Peyer's patch (tissue), 4 donors: Measurements from ENCODE around the gene CACTIN. TPM values are rescaled to one million over a fixed set of nuclear protein-coding genes. Genes with fewer than 3 reads are reported as not detected.

Experiments used
- DNase-seq, 3 donors: peaks; one replicate each; pipeline ENCODE4 v3.0.0-alpha.2; 2017 to 2019
- H3K27ac ChIP-seq, 4 donors: fragments of 200-600 bp; sonication (generic); one replicate each; pipeline ENCODE4 v1.5.1; 2016 to 2019
- H3K27me3 ChIP-seq, 2 donors: fragments of 200-600 bp; sonication (generic); one replicate each; pipeline ENCODE4 v1.5.1; 2019
- H3K36me3 ChIP-seq, 3 donors: fragments of 200-600 bp; sonication (generic); one replicate each; pipeline ENCODE4 v1.5.1; 2016 to 2019
- H3K4me1 ChIP-seq, 4 donors: fragments of 200-600 bp; sonication (generic); one replicate each; pipeline ENCODE4 v1.5.1; 2016 to 2019
- H3K4me3 ChIP-seq, 4 donors: fragments of 200-600 bp; sonication (generic); 1 replicate in 3 of 4; 2 replicates in 1 of 4; pipeline ENCODE4 v1.5.1; 2016 to 2019; ENCODE audit warnings: mild to moderate bottlenecking in 1 of 4
- H3K9me3 ChIP-seq, 4 donors: fragments of 200-600 bp; sonication (generic); one replicate each; pipeline ENCODE4 v1.5.1; 2016 to 2019; ENCODE audit warnings: mild to moderate bottlenecking in 1 of 4
- POLR2A ChIP-seq, 2 donors: fragments of 450-650 bp; IDR thresholded peaks; one replicate each; pipeline ENCODE4 v1.5.1; 2017; ENCODE audit warnings: antibody characterized with exemption in 2 of 2, mild to moderate bottlenecking in 2 of 2, moderate library complexity in 2 of 2
- total RNA-seq, 4 donors: library from RNA; depleted of rRNA; stranded (reverse); fragments of >200 nt; gene quantifications; one replicate each; pipeline ENCODE4 v1.1.0, GENCODE V29; 2016
- TF ChIP-seq, protein P1 (sequence below), 6 experiments: fragments of 450-650 bp in 4 of 6; fragments of 200-600 bp in 2 of 6; sonication (generic) in 1 of 6; IDR thresholded peaks; one replicate each; pipeline ENCODE4 v1.5.1; 2017 to 2019; ENCODE audit warnings: antibody characterized with exemption in 6 of 6, mild to moderate bottlenecking in 3 of 6, moderate library complexity in 1 of 6

Gene CACTIN
- total RNA-seq, 4 donors from 2014 or later, result 21.2 to 60.2 (median 33.3) TPM

- Histone ChIP-seq H3K4me3 (no peak overlapping the region), H3K36me3 (peaks cover 0 to 66% (median 0%) of the 10 kb centered on the region in 3 donors), H3K27me3 (no peaks in the 10 kb centered on the region), H3K9me3 (no peaks in the 10 kb centered on the region), H3K27ac (no peak overlapping the region), H3K4me1 (no peaks in the 10 kb centered on the region)
- no peak for DNase-seq
- TF ChIP-seq, protein P1, sequence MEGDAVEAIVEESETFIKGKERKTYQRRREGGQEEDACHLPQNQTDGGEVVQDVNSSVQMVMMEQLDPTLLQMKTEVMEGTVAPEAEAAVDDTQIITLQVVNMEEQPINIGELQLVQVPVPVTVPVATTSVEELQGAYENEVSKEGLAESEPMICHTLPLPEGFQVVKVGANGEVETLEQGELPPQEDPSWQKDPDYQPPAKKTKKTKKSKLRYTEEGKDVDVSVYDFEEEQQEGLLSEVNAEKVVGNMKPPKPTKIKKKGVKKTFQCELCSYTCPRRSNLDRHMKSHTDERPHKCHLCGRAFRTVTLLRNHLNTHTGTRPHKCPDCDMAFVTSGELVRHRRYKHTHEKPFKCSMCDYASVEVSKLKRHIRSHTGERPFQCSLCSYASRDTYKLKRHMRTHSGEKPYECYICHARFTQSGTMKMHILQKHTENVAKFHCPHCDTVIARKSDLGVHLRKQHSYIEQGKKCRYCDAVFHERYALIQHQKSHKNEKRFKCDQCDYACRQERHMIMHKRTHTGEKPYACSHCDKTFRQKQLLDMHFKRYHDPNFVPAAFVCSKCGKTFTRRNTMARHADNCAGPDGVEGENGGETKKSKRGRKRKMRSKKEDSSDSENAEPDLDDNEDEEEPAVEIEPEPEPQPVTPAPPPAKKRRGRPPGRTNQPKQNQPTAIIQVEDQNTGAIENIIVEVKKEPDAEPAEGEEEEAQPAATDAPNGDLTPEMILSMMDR (IDR thresholded peaks at IDR 0.05), result no peak
- no peak for TF ChIP-seq POLR2A (IDR thresholded peaks at IDR 0.05)
Observed at GRCh38 chr19:3644351-3645066, 17.9 kb upstream of the CACTIN start.

DNA sequence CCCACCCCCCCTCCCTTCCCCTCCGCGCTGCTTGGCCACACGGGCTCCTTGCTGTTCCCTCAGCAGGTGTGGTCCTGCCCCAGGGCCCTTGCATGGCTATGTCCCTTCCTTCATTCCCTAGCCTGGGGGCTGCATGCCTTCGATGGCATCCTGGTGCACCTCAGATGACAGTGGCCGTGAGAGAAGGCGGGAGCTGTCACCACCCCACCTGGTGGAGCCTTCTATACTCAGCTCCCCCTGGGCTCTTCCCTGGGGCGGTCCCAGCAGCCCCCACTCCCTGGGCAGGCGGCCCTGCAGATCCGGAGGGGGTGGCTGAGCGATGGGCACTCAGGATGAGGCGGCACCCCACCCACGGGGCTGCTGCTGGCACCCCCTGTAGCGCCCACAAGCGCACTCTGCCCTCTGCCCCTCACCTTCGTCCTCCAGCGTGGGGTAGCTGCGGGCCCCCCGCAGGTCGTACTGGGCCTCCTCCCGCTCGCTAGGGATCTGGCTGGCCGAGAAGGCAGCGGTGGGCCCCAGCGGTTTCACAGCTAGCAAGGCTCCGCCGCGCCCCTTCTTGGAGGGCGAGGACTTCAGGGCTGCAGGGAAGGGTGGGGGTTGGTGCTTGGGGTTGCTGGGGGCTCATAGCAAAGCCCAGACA is 17.2 kb upstream of the CACTIN start:
- DNase-seq, result no peak
- TF ChIP-seq, protein P1 (IDR thresholded peaks at IDR 0.05), result no peak
- no peak for TF ChIP-seq POLR2A (IDR thresholded peaks at IDR 0.05)
- Histone ChIP-seq H3K36me3 (peaks cover 0 to 73% (median 0%) of the 10 kb centered on the region in 3 donors), H3K9me3 (no peaks in the 10 kb centered on the region), H3K4me3 (no peak overlapping the region), H3K27ac (no peak overlapping the region), H3K27me3 (no peaks in the 10 kb centered on the region), H3K4me1 (no peaks in the 10 kb centered on the region)

DNA sequence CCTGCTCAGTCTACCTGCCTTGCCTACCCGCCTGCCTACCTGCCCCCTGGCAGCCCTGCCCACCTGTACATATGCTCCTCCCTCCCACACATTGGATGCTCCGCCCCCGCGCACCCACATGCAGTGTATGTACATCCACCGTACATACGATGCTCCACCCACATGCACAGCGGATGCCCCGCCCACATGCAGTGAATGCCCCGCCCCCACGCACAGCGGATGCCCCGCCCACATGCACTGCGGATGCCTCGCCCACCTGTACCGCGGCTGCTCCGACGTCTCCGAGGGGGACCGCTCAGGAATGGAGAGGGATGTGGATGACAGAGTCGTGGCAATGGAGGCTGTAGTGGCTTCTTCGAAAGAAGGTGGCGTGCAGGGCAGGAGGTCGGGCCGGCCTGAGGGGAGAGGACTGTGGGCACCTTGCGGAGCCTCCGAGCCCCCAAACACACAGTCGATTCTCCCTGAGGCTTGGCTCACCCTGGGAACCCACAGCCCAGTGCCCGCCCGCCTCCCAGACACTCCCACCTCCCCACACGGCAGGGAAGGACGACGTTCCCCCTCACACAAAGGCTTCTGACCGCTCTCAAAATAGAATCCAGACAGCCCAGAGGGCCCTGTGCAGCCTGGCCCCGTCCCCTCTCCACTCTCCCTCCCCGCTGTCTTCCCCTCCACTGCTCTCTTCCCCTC is 16.5 kb upstream of the CACTIN start:
- no peak for TF ChIP-seq POLR2A (IDR thresholded peaks at IDR 0.05)
- H3K27me3 ChIP-seq, result no peaks in the 10 kb centered on the region

GRCh38 chr19:3642296-3642695 is 15.7 kb upstream of the CACTIN start:
- DNase-seq, result no peak
- H3K4me1 ChIP-seq, result no peaks in the 10 kb centered on the region
- no peak for TF ChIP-seq POLR2A (IDR thresholded peaks at IDR 0.05)
- peaks cover 0 to 79% (median 0%) of the 10 kb centered on the region in 3 donors for H3K36me3 ChIP-seq
- H3K27me3 ChIP-seq, result no peaks in the 10 kb centered on the region
- no peak overlapping the region for H3K27ac ChIP-seq
- H3K9me3 ChIP-seq, result no peaks in the 10 kb centered on the region
- H3K4me3 ChIP-seq, result no peak overlapping the region

More for the DNA sequence above, 16.5 kb upstream of the CACTIN start:
- H3K27ac ChIP-seq, result no peak overlapping the region
- no peaks in the 10 kb centered on the region for H3K4me1 ChIP-seq
- no peaks in the 10 kb centered on the region for H3K9me3 ChIP-seq
- no peak for DNase-seq
- no peak overlapping the region for H3K4me3 ChIP-seq
- peaks cover 0 to 73% (median 0%) of the 10 kb centered on the region in 3 donors for H3K36me3 ChIP-seq

DNA sequence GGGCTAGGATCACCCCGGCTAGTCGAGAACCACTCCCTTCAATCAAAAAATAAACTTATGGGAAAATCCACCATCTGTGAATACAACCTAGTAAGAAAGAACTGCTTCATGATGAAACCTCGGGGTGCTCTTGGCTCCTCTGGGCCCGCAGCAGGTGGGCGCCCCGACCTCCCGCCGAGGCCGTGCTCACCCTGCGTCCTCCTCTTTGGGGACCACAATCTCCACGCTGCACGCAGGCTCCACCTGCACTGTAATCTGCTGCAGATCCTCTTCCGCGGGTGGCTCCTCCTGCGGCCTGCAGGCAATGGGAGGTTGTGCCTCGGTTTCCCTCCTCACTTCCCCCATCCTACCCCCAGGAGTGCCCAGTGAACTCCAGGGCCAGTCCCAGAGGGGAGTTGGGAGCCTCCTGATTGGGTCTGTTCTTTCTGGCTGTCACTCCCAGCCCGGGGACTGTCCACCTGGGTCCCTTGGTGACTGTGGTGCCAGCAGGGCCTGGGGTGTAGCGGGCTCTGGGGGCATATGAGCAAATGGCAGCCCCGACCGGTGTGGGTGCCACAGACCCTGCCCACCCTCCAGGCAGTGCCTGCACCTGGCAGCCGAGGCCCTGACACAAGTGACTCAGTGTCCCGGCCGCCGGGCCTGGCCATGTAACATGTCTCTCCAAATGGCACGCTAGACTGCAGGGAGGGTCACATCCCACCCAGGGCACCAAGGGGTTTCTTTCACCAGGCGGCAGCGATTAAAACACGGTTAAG is 15.1 kb upstream of the CACTIN start:
- H3K4me1 ChIP-seq, result no peaks in the 10 kb centered on the region
- H3K9me3 ChIP-seq, result no peaks in the 10 kb centered on the region
- H3K27ac ChIP-seq, result no peak overlapping the region
- H3K4me3 ChIP-seq, result no peak overlapping the region
- TF ChIP-seq POLR2A (IDR thresholded peaks at IDR 0.05), result no peak
- TF ChIP-seq, protein P1 (IDR thresholded peaks at IDR 0.05), result no peak
- peaks cover 0 to 83% (median 0%) of the 10 kb centered on the region in 3 donors for H3K36me3 ChIP-seq
- DNase-seq, result no peak
- no peaks in the 10 kb centered on the region for H3K27me3 ChIP-seq

GRCh38 chr19:3639479-3639878 is 12.9 kb upstream of the CACTIN start:
- no peaks in the 10 kb centered on the region for H3K27me3 ChIP-seq
- H3K27ac ChIP-seq, result no peak overlapping the region
- TF ChIP-seq, protein P1 (IDR thresholded peaks at IDR 0.05), result no peak
- TF ChIP-seq POLR2A (IDR thresholded peaks at IDR 0.05), result no peak
- H3K36me3 ChIP-seq, result peaks cover 0 to 61% (median 0%) of the 10 kb centered on the region in 3 donors
- H3K4me3 ChIP-seq, result no peak overlapping the region
- no peaks in the 10 kb centered on the region for H3K4me1 ChIP-seq
- no peaks in the 10 kb centered on the region for H3K9me3 ChIP-seq
- DNase-seq, result no peak
